ENCODE results near the gene PON2.

Gene PON2

GRCh38 chr7:95467912-95468607 lies 33.2 kb upstream of the PON2 start:
- no peak for TF ChIP-seq CTCF (IDR thresholded peaks at IDR 0.05)

GRCh38 chr7:95457947-95458346 lies 23.1 kb upstream of the PON2 start:
- TF ChIP-seq CTCF (IDR thresholded peaks at IDR 0.05): no peak

- no peak for TF ChIP-seq CTCF (IDR thresholded peaks at IDR 0.05)
Measured at GRCh38 chr7:95454438-95455045, 19.7 kb upstream of the PON2 start.

- TF ChIP-seq CTCF (IDR thresholded peaks at IDR 0.05): no peak
Measured at GRCh38 chr7:95446618-95447017, 11.8 kb upstream of the PON2 start.

GRCh38 chr7:95444796-95445195 lies 10.0 kb upstream of the PON2 start:
- TF ChIP-seq CTCF (IDR thresholded peaks at IDR 0.05): no peak

- TF ChIP-seq CTCF (IDR thresholded peaks at IDR 0.05): no peak
Measured at GRCh38 chr7:95441042-95441823, 6.4 kb upstream of the PON2 start.

- TF ChIP-seq CTCF (IDR thresholded peaks at IDR 0.05): no peak
Measured at GRCh38 chr7:95440394-95441038, 5.7 kb upstream of the PON2 start.
